Kidney capillary endothelial cell (primary cell): ENCODE measurements around the gene C1QB.
"Not testable (repeated sequence)": the region's sequence is repeated elsewhere in the genome, so short reads cannot be mapped to it uniquely, and the experiment has no call there.

Experiments
- DNase-seq: peaks from one replicate; pipeline ENCODE4 v3.0.0-alpha.2; 2018; ENCODE audit warnings: low spot score

The C1QB gene

GRCh38 chr1:22666412-22666811, 13.4 kb downstream of the C1QB start:
- no peak for DNase-seq

- DNase-seq, result not testable (repeated sequence)
Measured at GRCh38 chr1:22668840-22669239, 15.8 kb downstream of the C1QB start.

- no peak for DNase-seq
Measured at GRCh38 chr1:22670352-22670975, 17.4 kb downstream of the C1QB start.

- DNase-seq, result no peak
Measured at GRCh38 chr1:22671999-22672398, 19.0 kb downstream of the C1QB start.

- DNase-seq, result peak; percentile 69
Measured at GRCh38 chr1:22673486-22674409, 20.7 kb downstream of the C1QB start.

GRCh38 chr1:22674410-22674749, 21.3 kb downstream of the C1QB start:
- no peak for DNase-seq

GRCh38 chr1:22676151-22676550, 23.1 kb downstream of the C1QB start:
- not testable (repeated sequence) for DNase-seq

- no peak for DNase-seq
Measured at GRCh38 chr1:22676916-22677583, 24.0 kb downstream of the C1QB start.

GRCh38 chr1:22677931-22678896, 25.2 kb downstream of the C1QB start:
- no peak for DNase-seq

- DNase-seq, result no peak
Measured at GRCh38 chr1:22680726-22681125, 27.7 kb downstream of the C1QB start.

- no peak for DNase-seq
Measured at GRCh38 chr1:22681556-22682276, 28.7 kb downstream of the C1QB start.

GRCh38 chr1:22683547-22683946, 30.5 kb downstream of the C1QB start:
- no peak for DNase-seq

- DNase-seq, result no peak
Measured at GRCh38 chr1:22685591-22686059, 32.6 kb downstream of the C1QB start.

GRCh38 chr1:22687191-22687590, 34.2 kb downstream of the C1QB start:
- DNase-seq, result no peak

GRCh38 chr1:22688466-22688865, 35.4 kb downstream of the C1QB start:
- no peak for DNase-seq

- DNase-seq, result peak; percentile 77
Measured at GRCh38 chr1:22689505-22689904, 36.5 kb downstream of the C1QB start.

- no peak for DNase-seq
Measured at GRCh38 chr1:22691031-22691753, 38.2 kb downstream of the C1QB start.

- DNase-seq, result no peak
Measured at GRCh38 chr1:22694172-22694571, 41.1 kb downstream of the C1QB start.

GRCh38 chr1:22696610-22697009, 43.6 kb downstream of the C1QB start:
- no peak for DNase-seq

- DNase-seq, result no peak
Measured at GRCh38 chr1:22697980-22698379, 44.9 kb downstream of the C1QB start.
